Stimulated activated CD4-positive, alpha-beta T cell treated with anti-CD3 and anti-CD28 coated beads, Interleukin-12 subunit alpha, Interleukin-12 subunit beta, amount 100 ng/mL, for 48 hours (primary cell): ENCODE measurements around the gene SYT12.
"Not testable (repeated sequence)": the region's sequence is repeated elsewhere in the genome, so short reads cannot be mapped to it uniquely, and the experiment has no call there.

Experiments used
- DNase-seq, 3 donors: peaks; one replicate each; pipeline ENCODE4 v3.0.0-alpha.2; 2020; ENCODE audit warnings: low read depth in 2 of 3, low spot score in 1 of 3

SYT12 gene

GRCh38 chr11:66996609-66997273 is 26.2 kb upstream of the SYT12 start:
- DNase-seq = no peak

GRCh38 chr11:66999555-66999954 is 23.4 kb upstream of the SYT12 start:
- DNase-seq = no peak

GRCh38 chr11:67001332-67001731 is 21.6 kb upstream of the SYT12 start:
- no peak for DNase-seq

- DNase-seq = no peak
Observed at GRCh38 chr11:67002297-67002913, 20.5 kb upstream of the SYT12 start.

- DNase-seq = no peak
Observed at GRCh38 chr11:67002921-67003411, 20.0 kb upstream of the SYT12 start.

- not testable (repeated sequence) for DNase-seq
Observed at GRCh38 chr11:67005200-67005599, 17.7 kb upstream of the SYT12 start.

- DNase-seq = peak in 2 of 3 donors; percentile 15 to 26
Observed at GRCh38 chr11:67006029-67006884, 16.7 kb upstream of the SYT12 start.

- DNase-seq = no peak
Observed at GRCh38 chr11:67007126-67007525, 15.8 kb upstream of the SYT12 start.

GRCh38 chr11:67010296-67010905 is 12.5 kb upstream of the SYT12 start:
- no peak for DNase-seq

GRCh38 chr11:67013511-67014045 is 9.4 kb upstream of the SYT12 start:
- DNase-seq = no peak

- DNase-seq = no peak
Observed at GRCh38 chr11:67014343-67014742, 8.6 kb upstream of the SYT12 start.

- no peak for DNase-seq
Observed at GRCh38 chr11:67015048-67015447, 7.9 kb upstream of the SYT12 start.

GRCh38 chr11:67016550-67016949 is 6.4 kb upstream of the SYT12 start:
- DNase-seq = no peak

- no peak for DNase-seq
Observed at GRCh38 chr11:67020949-67021348, 2.0 kb upstream of the SYT12 start.

- DNase-seq = no peak
Observed at GRCh38 chr11:67022341-67022933, 497 bp upstream of the SYT12 start.

- DNase-seq = no peak
Observed at GRCh38 chr11:67023957-67024353, 1.0 kb downstream of the SYT12 start.

- peak; percentile 32 to 55 (median 39) for DNase-seq
Observed at GRCh38 chr11:67024410-67024809, 1.5 kb downstream of the SYT12 start.

GRCh38 chr11:67024966-67025365 is 2.0 kb downstream of the SYT12 start:
- DNase-seq = no peak

GRCh38 chr11:67025750-67026149 is 2.8 kb downstream of the SYT12 start:
- DNase-seq = no peak

- no peak for DNase-seq
Observed at GRCh38 chr11:67026941-67027340, 4.0 kb downstream of the SYT12 start.

GRCh38 chr11:67027483-67027930 is 4.6 kb downstream of the SYT12 start:
- no peak for DNase-seq
